Activated gamma-delta T cell treated with anti-CD3 and anti-CD28 coated beads, Interleukin-2, amount 50 U/mL, for 16 hours (primary cell): ENCODE measurements around the gene PROM1.
A peak's percentile ranks its signal among the peaks of the same experiment; 100 is the strongest.

Source experiments
- DNase-seq: peaks from one replicate; pipeline ENCODE4 v3.0.0-alpha.2; 2020; ENCODE audit warnings: low read depth

PROM1 gene

DNA sequence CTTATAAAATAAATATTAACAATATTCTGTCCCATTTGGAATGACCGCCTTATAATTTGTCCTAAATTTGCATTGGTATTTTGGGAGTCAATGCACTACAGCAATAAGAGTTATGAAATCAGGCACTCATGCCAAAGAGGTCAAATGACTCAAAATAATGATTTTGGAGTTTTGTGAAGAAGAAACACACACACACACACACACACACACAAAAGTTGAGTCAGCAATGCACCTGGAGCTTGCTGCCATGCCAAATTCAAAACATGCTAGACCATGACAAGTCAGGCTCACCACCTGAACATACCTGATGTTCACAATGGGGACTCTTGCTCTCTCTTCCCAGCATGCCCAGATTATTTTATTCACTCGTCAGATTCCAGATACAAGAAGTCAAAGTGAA, 56.7 kb downstream of the PROM1 start:
- DNase-seq: no peak

DNA sequence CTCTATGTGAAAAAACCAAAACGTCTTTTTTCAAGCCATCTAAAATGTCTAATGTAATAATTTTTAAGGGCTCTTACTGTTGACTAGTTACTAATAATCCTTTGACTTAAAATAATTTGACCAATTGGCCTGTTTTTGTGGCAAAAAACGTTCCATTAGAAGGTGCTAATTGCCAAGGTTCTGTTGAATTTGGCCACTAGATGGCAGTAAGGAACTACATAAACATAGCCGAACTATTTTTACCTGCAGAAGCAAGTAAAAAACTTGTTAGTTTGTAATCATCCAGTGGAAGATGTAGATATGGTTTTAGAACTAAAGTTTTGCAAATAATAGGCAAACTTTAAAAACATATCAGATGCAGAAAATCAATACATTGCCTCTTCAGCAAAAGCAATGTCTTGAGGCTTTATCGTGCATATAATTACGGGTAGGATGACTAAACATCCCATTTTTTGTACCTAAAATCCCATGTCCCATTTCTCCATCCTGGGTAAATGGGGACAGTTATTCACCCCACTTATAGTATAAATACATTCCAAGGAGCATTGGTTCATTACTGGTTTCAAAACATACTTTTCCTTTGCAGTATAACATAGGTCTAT, 57.6 kb downstream of the PROM1 start:
- DNase-seq: no peak

GRCh38 chr4:16025268-16025667, 58.6 kb downstream of the PROM1 start:
- no peak for DNase-seq

- DNase-seq: no peak
These were observed 59.9 kb downstream of the PROM1 start for GRCh38 chr4:16023776-16024408.

DNA sequence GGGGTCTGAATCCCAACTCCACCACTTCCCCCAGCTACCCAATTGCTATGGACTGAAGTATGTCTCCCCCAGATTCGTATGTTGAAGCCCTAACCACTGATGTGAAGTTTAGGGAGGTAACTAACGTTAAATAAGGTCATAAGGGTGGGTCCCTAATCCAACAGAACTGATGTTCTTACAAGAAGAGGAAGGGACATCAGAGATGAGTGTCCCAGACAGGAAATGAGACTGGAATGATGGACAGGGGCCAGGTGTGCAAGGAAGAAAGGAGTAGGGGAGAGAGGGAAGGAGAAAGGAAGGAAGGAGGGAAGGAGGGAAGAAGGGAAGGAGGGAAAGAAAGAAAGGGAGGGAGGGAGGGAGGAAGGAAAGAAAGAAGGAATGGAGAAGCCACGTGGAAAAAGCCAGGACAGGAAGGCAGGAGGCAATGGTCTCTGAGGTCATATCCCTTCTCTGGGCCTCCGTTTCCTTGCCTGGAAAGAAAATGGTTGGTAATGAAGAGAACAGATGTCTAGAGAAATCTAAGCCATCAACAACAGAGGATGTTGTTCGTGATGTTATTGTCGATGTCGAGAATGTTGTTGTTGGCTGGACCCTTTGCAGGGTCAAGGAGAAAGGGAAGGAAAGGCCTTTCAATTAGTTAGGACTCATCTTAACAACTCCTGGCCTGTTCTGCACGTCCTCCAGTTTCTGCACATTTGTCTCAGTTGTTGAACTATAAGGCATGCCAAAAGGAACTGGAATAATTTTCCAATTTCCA, 61.8 kb downstream of the PROM1 start:
- DNase-seq: no peak

DNA sequence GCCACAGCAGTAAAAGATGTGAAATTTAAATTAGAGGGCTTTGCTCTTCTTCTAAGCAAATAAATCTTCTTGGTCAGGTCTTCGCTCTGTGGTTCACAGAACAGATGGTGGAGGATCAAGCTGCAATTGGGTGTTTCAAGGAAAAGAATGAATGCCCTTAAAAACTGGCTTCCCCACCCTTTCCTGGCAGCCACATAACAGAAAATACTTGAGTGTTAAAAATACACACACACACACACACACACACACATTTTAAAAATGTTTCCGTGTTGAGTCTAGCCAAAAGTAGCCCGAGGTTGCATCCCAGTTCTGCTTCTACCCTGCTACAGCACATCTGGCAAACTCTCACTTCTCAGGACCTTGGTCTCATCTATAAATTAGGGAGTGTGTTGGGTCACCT, 64.2 kb downstream of the PROM1 start:
- no peak for DNase-seq

GRCh38 chr4:16018841-16019240, 65.0 kb downstream of the PROM1 start:
- DNase-seq: no peak

GRCh38 chr4:16018061-16018676, 65.7 kb downstream of the PROM1 start:
- DNase-seq: no peak

DNA sequence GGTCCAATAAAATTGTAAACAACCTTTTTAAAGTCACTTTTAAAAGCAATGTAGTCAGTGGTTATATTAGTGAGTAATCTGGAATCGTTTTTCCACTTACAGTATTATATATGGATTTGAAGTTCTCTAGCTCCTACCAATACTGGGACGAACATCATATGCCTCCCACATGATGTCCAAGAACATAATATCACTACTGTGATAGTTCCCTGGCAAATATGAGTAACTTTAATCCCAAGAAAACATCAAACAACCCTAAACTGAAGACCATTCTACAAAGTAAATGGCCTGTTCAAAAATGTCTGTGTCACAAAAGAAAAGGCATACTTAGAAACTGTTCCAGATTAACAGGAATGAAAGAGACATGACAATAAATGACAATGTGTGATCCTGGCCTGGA, 67.3 kb downstream of the PROM1 start:
- no peak for DNase-seq

GRCh38 chr4:16011173-16011572, 72.7 kb downstream of the PROM1 start:
- no peak for DNase-seq

GRCh38 chr4:16009153-16009552, 74.7 kb downstream of the PROM1 start:
- no peak for DNase-seq

- no peak for DNase-seq
These were observed 76.2 kb downstream of the PROM1 start for GRCh38 chr4:16007471-16008095.

DNA sequence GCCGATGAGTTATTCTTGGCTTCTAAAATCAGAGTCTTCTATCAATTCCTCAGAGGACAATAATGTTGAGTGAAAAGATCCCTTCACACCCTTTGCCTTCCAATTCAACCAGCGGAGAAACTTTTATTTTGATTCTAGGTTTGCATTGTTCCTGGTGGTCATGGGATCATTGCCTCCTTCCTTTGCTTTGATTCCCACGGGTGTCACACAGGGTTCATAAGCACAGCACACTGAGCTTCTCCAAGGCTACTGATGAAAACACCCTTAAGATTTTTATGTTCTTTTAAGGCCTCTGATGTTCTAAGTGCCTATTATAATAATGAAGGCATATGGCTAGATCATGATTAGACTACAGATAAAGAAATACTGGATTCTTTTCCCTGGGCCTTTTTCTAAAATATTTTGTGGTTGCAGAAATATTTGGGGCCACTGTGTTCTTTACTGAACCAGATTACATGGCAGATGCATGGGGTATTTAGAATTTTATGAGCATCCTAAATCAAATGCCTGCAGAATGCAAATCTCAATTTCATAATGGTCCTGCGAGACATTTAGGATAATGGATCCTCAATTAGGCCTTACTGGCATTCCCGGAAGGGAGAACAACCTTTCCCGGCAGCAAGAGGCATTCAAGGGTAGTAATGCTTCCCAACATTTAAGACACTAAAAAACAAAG, 76.9 kb downstream of the PROM1 start:
- no peak for DNase-seq

DNA sequence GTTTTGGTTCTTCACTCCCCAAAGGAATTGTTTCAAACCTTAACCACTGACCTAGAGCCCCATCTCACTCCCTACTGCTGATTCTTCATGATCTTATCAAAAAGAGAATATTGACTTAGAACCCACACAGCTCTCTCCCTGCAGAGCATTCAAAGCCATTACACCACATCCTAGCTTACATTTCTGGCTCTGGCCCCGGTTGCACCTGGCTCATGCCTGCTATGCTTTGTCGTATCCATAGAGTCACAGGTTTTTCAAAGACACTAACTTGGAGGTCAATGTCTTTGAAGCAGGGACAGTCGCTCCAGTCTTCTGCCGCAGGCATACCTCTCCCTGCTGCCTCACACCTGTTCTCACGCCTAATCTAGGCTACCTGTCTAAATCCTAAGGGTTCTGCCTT, 78.1 kb downstream of the PROM1 start:
- DNase-seq: no peak

DNA sequence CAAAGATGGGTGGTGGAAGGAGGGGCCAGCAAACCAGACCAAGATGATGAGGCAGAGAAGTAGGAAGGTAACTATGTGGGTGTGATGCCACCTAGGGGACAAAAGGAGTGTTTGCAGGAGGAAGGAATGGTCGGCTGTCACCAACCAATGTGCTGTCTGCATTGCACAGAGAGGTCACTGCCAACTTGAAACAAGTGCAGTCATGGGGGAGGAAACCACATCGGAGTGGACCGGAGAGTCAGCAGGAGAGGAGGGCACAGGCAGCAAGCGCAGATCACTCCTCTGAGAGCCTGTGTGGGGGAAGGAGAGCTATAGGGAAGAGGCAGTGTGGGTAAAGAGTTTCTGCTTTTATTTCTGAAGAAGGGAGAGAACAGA, 82.4 kb downstream of the PROM1 start:
- peak; percentile 29 for DNase-seq

DNA sequence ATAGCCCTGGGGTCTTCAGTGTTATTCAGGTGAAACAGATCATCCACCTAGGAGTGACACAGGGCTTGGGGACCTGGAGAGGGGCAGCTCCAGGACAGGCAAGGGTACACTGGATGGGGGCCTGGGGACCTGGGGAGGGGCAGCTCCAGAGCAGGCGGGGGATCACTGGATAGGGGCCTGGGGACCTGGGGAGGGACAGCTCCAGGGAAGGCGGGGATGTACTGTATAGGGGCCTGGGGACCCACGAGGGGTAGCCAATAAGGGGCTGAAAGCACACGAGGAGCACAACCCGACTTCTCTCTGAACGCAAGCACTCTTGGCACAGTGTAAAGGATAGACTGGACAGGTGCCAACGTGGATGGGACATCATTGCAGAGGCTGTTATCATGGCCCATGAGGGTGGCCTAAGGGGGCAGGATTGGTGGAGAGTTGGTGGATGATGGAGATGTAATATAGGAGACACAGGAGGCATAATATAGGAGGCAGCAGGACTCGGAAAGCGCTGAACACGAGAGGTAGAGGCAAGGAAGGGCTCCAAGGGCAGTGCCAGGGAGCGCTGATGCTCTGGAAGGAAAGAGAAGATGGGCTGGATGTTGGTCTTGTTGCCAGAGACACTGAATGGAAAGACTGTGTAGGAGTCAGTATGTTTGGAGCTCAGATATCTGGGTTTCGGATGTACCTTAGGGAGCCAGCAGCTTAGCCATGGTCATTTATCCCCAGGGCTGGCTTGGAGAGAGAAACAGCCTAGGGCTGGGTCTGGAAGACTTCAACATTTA, 82.9 kb downstream of the PROM1 start:
- no peak for DNase-seq

DNA sequence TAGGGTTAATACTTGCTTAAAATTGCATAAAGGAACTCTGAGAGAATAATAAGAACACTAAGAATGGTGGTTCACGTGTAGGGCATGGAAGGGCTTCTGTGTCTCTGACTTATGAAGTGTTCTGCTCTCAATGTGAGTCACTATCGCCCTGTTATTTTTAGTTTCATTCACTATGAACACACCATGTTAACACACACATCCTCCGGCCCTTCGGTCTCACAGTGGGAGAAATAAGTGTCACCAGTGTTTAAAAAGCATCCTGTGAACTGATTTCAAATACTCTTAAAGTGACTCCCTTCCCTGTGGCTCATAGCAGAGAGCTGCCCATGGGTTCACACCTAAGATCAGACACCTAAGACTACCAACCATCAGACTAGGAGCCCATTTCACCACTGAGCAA, 87.0 kb downstream of the PROM1 start:
- DNase-seq: no peak

- DNase-seq: no peak
These were observed 88.0 kb downstream of the PROM1 start for GRCh38 chr4:15995826-15996225.

- DNase-seq: no peak
These were observed 91.7 kb downstream of the PROM1 start for GRCh38 chr4:15992167-15992485.

DNA sequence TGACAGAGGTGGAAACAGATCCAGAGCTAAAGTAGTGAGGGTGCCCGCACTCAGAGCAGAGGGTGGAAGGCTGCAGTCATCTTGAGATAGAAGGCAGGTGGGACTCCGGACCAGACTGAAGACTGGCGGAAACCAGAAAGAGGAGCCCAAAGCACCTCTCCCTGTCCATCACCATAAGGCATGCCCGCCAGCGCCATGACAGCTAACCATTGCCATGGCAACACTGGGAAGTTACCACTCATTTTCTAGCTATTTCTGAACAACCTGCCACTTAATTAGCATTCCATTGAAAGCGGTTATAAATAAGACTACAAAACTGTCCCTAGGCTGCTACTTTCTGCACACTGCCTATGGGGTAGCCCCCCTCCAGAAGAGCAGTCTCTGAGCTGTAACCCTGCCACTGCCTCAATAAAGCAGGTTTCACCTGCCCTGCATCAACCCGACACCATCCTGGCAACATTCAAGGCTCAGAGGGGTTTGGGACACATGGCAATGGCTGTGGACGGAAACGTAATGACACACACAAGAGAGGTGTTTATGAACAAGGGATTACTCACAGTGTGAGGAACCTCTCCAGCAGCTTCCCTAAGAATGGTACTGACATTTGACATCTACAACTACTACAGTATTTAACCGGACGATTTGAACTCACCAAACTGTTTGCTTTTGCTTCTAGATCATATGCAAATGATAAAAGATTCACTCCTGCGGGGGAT, 93.1 kb downstream of the PROM1 start:
- no peak for DNase-seq

DNA sequence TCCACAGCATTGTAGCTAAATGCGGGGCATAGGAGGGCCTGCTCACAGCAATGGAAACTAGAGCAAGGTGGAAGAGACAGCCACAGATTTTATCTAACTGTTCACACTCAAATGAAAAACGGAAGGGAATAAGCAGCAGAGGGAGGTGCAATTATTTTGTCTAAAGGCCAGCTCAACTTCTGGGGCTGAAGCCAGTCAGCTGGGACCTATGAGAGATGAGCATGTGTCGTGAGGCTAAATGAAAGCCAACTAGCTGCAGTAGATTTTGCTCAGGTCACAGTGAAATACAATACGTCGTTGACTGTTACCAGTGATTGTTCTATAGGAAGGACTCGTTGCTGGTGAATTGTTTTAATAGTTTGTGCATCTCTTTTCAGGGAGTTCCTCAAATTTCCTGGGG, 94.4 kb downstream of the PROM1 start:
- no peak for DNase-seq
